Heart left ventricle (tissue), 16 donors: ENCODE measurements around the gene FBXO9. TPM values are rescaled to one million over a fixed set of nuclear protein-coding genes. Genes with fewer than 3 reads are reported as not detected.

ENCODE experiments used
- ATAC-seq, 4 donors: fragments of 200-7000 bp; cut with Tn5 transposase; one replicate each; pipeline ENCODE4 v1.9.1; 2020 to 2022; ENCODE audit warnings: moderate library complexity in 4 of 4, mild to moderate bottlenecking in 3 of 4, moderate number of reproducible peaks in 1 of 4
- DNase-seq, 5 donors: peaks; one replicate each; pipeline ENCODE4 v3.0.0-alpha.2; 2020
- H3K27ac ChIP-seq, 12 donors: fragments of 200-600 bp; sonication (generic) in 4 of 12; one replicate each; pipeline versions ENCODE4 v1.5.0 to v1.8.0; 2016 to 2022; ENCODE audit warnings: mild to moderate bottlenecking in 2 of 12
- H3K27me3 ChIP-seq, 9 donors: fragments of 200-600 bp; sonication (generic) in 2 of 9; one replicate each; pipeline versions ENCODE4 v1.5.1 to v1.8.0; 2016 to 2022; ENCODE audit warnings: mild to moderate bottlenecking in 3 of 9
- H3K36me3 ChIP-seq, 9 donors: fragments of 200-600 bp; sonication (generic) in 2 of 9; one replicate each; pipeline versions ENCODE4 v1.5.0 to v1.8.0; 2018 to 2022; ENCODE audit warnings: mild to moderate bottlenecking in 2 of 9
- H3K4me1 ChIP-seq, 12 donors: fragments of 200-600 bp; sonication (generic) in 4 of 12; one replicate each; pipeline versions ENCODE4 v1.5.0 to v1.8.0; 2016 to 2022; ENCODE audit warnings: mild to moderate bottlenecking in 3 of 12
- H3K4me3 ChIP-seq, 12 donors: fragments of 200-600 bp; sonication (generic) in 4 of 12; one replicate each; pipeline versions ENCODE4 v1.5.0 to v1.8.0; 2017 to 2022; ENCODE audit warnings: mild to moderate bottlenecking in 9 of 12, moderate library complexity in 4 of 12
- H3K9me3 ChIP-seq, 12 donors: fragments of 200-600 bp; sonication (generic) in 4 of 12; one replicate each; pipeline versions ENCODE4 v1.5.0 to v1.8.0; 2016 to 2022; ENCODE audit warnings: mild to moderate bottlenecking in 1 of 12
- POLR2A ChIP-seq, 2 donors: fragments of 450-650 bp; IDR thresholded peaks; one replicate each; pipeline ENCODE4 v1.6.1; 2017; ENCODE audit warnings: antibody characterized with exemption in 2 of 2, mild to moderate bottlenecking in 2 of 2, moderate library complexity in 2 of 2
- WGBS, 4 donors: extraction: QIAGEN DNeasy Blood & Tissue Kit in 2 of 4; methylation state at CpG; one replicate each; pipeline versions ENCODE4 v1.1.5 to v1.1.7; 2013 to 2018; 5-methylcytosine and 5-hydroxymethylcytosine counted together
- intact Hi-C, 10 donors: fragments of 100-400 bp; cut with DNase I; formaldehyde crosslinking; loops; one replicate each; pipeline versions ENCODE4 v1.11.1 to v1.14.2; 2022
- polyA plus RNA-seq, 2 donors: library from polyadenylated mRNA; stranded (reverse); fragments of 200-250 nt; gene quantifications; one replicate each; pipeline ENCODE4 v1.2.3, GENCODE V29; 2013
- total RNA-seq, 9 donors: library from RNA; depleted of rRNA in 2 of 9; stranded (reverse); fragments of >200 nt in 2 of 9; fragmentation: NEBNext Ultra II Directional in 3 of 9; extraction: Animal tissue kit (Norgen Biotek cat#: 25700) in 3 of 9; gene quantifications; one replicate each; pipeline versions ENCODE4 v1.1.0 to v1.2.4, GENCODE V29; 2016 to 2023
- TF ChIP-seq, protein P1 (sequence below), 12 donors: fragments of 200-600 bp; sonication (generic) in 4 of 12; IDR thresholded peaks; one replicate each; pipeline versions ENCODE4 v1.5.0 to v1.8.0; 2018 to 2022; ENCODE audit warnings: antibody characterized with exemption in 12 of 12, mild to moderate bottlenecking in 5 of 12
- donor health status: ischemic (EF 13 %, LVEDD 7.1; RV severe dilation, severe dysfunction).
- donor health status: healthy with polysubstance abuse.
- donor health status: DM: no; HTN: yes; CAD: no.
- donor health status: DM: no; HTN: no; CAD: no.
- donor health status: ischemic (EF 25% LVEDD 6.9; RV normal size, moderate dysfunction).
- donor health status: ischemic (EF 25% LVEDD 5.7; RV mildly dilated, moderate dysfunction).
- donor health status: healthy.
- donor health status: DM: yes; HTN: yes; CAD: no.
- donor health status: ischemic (EF 35%, LVEDD 5.7; RV mildly dilated, moderate dysfunction).
- donor health status: nonischemic (EF 11% LVEDD 7.7; RV severe dilation, severe dysfunction).
- donor health status: DM: yes; HTN: yes; CAD: no.
- donor health status: PGD.
- donor health status: ischemic (EF 29% LVEDD 5.4; RV normal size, mild dysfunction).
- donor health status: nonischemic (EF 23%, LVEDD 6.1; RV moderate dilation, normal function).

The FBXO9 gene
- total and polyA plus RNA-seq, 11 donors, result 9.0 to 98.9 (median 69.7) TPM

DNA sequence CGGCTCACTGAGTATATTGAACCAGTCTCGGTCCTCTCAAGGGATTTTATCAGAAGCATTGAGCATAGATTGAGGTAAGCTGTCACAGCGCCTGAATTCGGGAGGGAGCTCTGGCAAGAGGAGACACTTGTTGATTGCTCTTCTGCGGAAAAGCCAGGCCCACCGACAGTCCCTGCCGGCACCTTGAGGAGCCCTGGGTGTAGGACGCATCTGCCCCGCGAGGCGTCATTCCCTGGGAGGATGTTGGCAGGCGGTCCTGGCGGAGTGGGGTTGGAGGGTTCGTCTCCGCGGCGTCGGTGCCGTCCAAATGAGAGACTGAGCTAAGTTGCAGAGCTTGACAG is 843 bp downstream of the FBXO9 start:
- peaks cover 0 to 17% (median 3%) of the 10 kb centered on the region in 9 donors for H3K36me3 ChIP-seq
- 0 to 3% (median 1%) methylated on average over 9 to 19 of the region's 19 CpGs for WGBS, 4 donors

DNA sequence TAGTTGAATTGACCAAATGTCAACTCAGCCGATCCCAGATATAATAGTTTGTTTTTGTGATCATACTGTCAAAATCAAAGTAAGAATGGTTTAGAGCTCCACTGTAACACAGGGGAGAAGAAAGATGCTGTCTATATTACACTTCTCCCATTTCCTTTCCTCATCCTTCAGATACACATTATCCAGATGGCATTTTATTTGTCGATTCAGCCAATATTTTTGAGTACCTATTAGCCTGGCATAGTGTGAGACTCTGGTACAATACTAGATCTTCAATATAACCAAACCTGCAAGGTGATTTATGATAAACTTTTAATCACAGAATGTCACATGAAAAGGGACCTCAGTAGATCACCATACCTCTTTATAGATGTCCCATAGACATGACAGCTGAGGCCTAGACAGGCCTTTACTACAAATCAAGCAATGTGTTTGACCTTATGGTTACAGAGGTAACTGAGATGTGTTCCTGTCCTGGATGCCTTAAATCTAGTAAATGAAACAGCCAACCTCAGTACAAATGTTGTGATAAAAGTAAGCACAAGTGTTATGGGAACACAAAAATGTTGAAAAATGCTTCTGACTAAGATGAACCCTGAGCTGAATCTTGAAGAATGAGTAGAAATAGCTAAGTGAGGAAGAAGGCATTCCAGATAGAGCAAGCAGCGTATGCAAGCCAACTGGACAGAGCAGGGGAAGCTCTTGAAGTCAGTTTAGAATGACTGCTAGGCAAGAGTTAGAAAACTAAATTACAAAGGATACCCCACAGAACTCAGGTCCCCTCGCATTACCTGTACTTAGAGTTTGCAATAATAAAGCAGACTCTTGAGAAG is 1.9 kb downstream of the FBXO9 start:
- Histone ChIP-seq H3K36me3 (peaks cover 0 to 27% (median 14%) of the 10 kb centered on the region in 9 donors), H3K9me3 (no peaks in the 10 kb centered on the region), H3K27me3 (no peaks in the 10 kb centered on the region), H3K27ac (peak overlapping the region in 6 of 12 donors; percentile 7 to 96 (median 94)), H3K4me3 (peak overlapping the region in 7 of 12 donors; percentile 72 to 96 (median 89)), H3K4me1 (peaks cover 0 to 47% (median 28%) of the 10 kb centered on the region in 12 donors)
- TF ChIP-seq POLR2A (IDR thresholded peaks at IDR 0.05), result no peak
- TF ChIP-seq, protein P1, sequence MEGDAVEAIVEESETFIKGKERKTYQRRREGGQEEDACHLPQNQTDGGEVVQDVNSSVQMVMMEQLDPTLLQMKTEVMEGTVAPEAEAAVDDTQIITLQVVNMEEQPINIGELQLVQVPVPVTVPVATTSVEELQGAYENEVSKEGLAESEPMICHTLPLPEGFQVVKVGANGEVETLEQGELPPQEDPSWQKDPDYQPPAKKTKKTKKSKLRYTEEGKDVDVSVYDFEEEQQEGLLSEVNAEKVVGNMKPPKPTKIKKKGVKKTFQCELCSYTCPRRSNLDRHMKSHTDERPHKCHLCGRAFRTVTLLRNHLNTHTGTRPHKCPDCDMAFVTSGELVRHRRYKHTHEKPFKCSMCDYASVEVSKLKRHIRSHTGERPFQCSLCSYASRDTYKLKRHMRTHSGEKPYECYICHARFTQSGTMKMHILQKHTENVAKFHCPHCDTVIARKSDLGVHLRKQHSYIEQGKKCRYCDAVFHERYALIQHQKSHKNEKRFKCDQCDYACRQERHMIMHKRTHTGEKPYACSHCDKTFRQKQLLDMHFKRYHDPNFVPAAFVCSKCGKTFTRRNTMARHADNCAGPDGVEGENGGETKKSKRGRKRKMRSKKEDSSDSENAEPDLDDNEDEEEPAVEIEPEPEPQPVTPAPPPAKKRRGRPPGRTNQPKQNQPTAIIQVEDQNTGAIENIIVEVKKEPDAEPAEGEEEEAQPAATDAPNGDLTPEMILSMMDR (IDR thresholded peaks at IDR 0.05), result no peak
- intact Hi-C loops, result loop anchor here in 2 of 10 donors (2.0 to 5.0 kb wide), 2 partner anchors 72 to 490 kb away; partner anchors contain the start of genes GSTA4 (in 1 of the 2) and TRAM2 (in 1 of the 2)
- ATAC-seq, result no peak
- 72 to 78% (median 77%) methylated on average over 4 of the region's 4 CpGs for WGBS, 4 donors
- no peak for DNase-seq

More for the DNA sequence above, 843 bp downstream of the FBXO9 start:
- ATAC-seq (peak in 2 of 4 donors; percentile 7 to 8), DNase-seq (peak; percentile 36 to 77 (median 58))
- Histone ChIP-seq H3K27ac (peak overlapping the region; percentile 76 to 96 (median 92)), H3K4me1 (peaks cover 0 to 49% (median 31%) of the 10 kb centered on the region in 12 donors), H3K27me3 (no peaks in the 10 kb centered on the region), H3K4me3 (peak overlapping the region; percentile 66 to 96 (median 87)), H3K9me3 (no peaks in the 10 kb centered on the region)
- TF ChIP-seq, protein P1 (IDR thresholded peaks at IDR 0.05), result no peak
- no peak for TF ChIP-seq POLR2A (IDR thresholded peaks at IDR 0.05)
- intact Hi-C loops, result loop anchor here in 2 of 10 donors (2.0 to 5.0 kb wide), 2 partner anchors 71 to 489 kb away; partner anchors contain the start of genes GSTA4 (in 1 of the 2) and TRAM2 (in 1 of the 2)

DNA sequence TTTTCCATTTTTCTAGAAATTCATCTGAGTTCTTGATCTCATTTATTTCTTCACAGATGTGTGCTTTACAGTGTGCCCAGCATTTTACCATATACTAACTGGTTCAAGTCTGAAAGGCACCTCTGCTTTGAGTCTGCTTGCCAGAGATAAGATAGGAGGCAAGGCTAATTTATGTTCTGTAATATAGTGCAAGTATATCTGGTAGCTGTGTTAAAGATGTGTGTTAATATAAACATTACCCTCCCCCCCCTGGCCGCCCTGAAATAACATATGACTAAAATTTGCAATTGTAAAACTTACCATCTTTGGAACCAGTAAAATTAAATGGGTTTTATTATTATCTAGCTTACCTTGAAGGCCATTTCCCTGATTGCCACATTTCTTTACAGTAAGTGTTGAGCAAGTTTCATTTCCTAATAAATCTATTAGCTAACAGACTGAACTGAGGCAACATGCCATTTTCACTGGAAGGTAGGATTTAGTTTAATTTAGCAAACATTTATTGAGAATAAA is 2.7 kb downstream of the FBXO9 start:
- intact Hi-C loops, result loop anchor here in 2 of 10 donors (2.0 to 5.0 kb wide), 2 partner anchors 73 to 491 kb away; partner anchors contain the start of genes GSTA4 (in 1 of the 2) and TRAM2 (in 1 of the 2)
- TF ChIP-seq POLR2A (IDR thresholded peaks at IDR 0.05), result no peak
- TF ChIP-seq, protein P1 (IDR thresholded peaks at IDR 0.05), result no peak
- DNase-seq, result no peak
- H3K4me1 ChIP-seq, result peaks cover 0 to 43% (median 22%) of the 10 kb centered on the region in 12 donors
- 75 to 84% (median 79%) methylated on average over 1 of the region's 1 CpG for WGBS, 4 donors
- no peak for ATAC-seq
- H3K4me3 ChIP-seq, result no peak overlapping the region
- H3K9me3 ChIP-seq, result no peaks in the 10 kb centered on the region
- peak overlapping the region in 2 of 12 donors; percentile 7 to 30 for H3K27ac ChIP-seq
- H3K27me3 ChIP-seq, result no peaks in the 10 kb centered on the region
- peaks cover 0 to 36% (median 22%) of the 10 kb centered on the region in 9 donors for H3K36me3 ChIP-seq

DNA sequence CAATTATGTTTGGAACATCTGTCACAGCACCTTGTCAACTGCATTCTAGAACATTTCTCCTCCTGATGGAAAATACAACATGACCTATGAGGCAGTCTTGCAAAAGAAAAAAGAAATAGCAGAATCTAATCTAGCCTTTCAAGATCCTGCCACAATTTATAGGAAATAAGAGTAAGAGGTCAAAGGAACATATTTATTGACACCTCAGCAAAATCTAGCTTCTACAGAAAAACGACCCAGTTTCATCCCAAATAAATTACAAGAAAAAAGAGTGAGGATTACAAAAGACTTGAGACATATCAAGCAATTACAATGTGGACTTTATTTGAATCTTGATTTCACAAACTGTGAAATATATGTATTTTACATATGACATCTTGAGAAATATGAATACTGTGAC is 4.2 kb downstream of the FBXO9 start:
- ATAC-seq (no peak), DNase-seq (no peak)
- Histone ChIP-seq H3K36me3 (peaks cover 0 to 51% (median 37%) of the 10 kb centered on the region in 9 donors), H3K9me3 (no peaks in the 10 kb centered on the region), H3K4me1 (peaks cover 0 to 37% (median 21%) of the 10 kb centered on the region in 12 donors), H3K4me3 (no peak overlapping the region), H3K27ac (no peak overlapping the region), H3K27me3 (no peaks in the 10 kb centered on the region)
- intact Hi-C loops, result loop anchor here in 1 of 10 donors (5.0 kb wide), 1 partner anchor 492 kb away; the partner anchor contains the start of gene TRAM2
- 70 to 87% (median 71%) methylated on average over 1 of the region's 1 CpG for WGBS, 4 donors
- TF ChIP-seq, protein P1 (IDR thresholded peaks at IDR 0.05), result no peak
- no peak for TF ChIP-seq POLR2A (IDR thresholded peaks at IDR 0.05)
